Endodermal cell (in vitro differentiated cells): ENCODE results near the gene FAM120B. TPM values are rescaled to one million over a fixed set of nuclear protein-coding genes. Genes with fewer than 3 reads are reported as not detected.

Experiments used
- DNase-seq: peaks from one replicate; pipeline ENCODE4 v3.0.0-alpha.2; 2017
- H3K27ac ChIP-seq: 2 replicates; pipeline ENCODE4 v1.5.1; 2013; ENCODE audit warnings: mild to moderate bottlenecking, low read depth, low read length, moderate library complexity
- H3K27me3 ChIP-seq: 2 replicates; pipeline ENCODE4 v1.6.1; 2013; ENCODE audit warnings: mild to moderate bottlenecking, low read length, moderate library complexity; ENCODE audit not compliant: insufficient read depth, control insufficient read depth, poor library complexity, severe bottlenecking
- H3K36me3 ChIP-seq: 2 replicates; pipeline ENCODE4 v1.7.0; 2013; ENCODE audit warnings: mild to moderate bottlenecking, low read length, moderate library complexity; ENCODE audit not compliant: control insufficient read depth, insufficient read depth
- H3K4me1 ChIP-seq: one replicate; pipeline ENCODE4 v1.7.0; 2013; ENCODE audit warnings: low read length; ENCODE audit not compliant: control insufficient read depth, insufficient read depth
- H3K4me3 ChIP-seq: 2 replicates; pipeline ENCODE4 v1.5.1; 2013; ENCODE audit warnings: mild to moderate bottlenecking, low read length, moderate library complexity
- H3K9ac ChIP-seq: 2 replicates; pipeline ENCODE4 v1.6.1; 2013; ENCODE audit warnings: mild to moderate bottlenecking, low read length, moderate library complexity; ENCODE audit not compliant: poor library complexity, severe bottlenecking; ENCODE audit errors: extremely low read depth
- H3K9me3 ChIP-seq: 2 replicates; pipeline ENCODE4 v1.6.1; 2013; ENCODE audit warnings: mild to moderate bottlenecking, low read length, moderate library complexity; ENCODE audit not compliant: control insufficient read depth
- H3K27ac Mint-ChIP-seq: 2 replicates; pipeline ENCODE4 v1.8.0; 2020; ENCODE audit warnings: mixed read lengths
- H3K27me3 Mint-ChIP-seq: 2 replicates; pipeline ENCODE4 v1.8.0; 2021; ENCODE audit warnings: mild to moderate bottlenecking, mixed read lengths; ENCODE audit not compliant: insufficient read depth
- H3K36me3 Mint-ChIP-seq: 2 replicates; pipeline ENCODE4 v1.8.0; 2020; ENCODE audit warnings: low read depth, mixed read lengths
- H3K4me1 Mint-ChIP-seq: 2 replicates; pipeline ENCODE4 v1.8.0; 2020; ENCODE audit warnings: mixed read lengths
- H3K4me3 Mint-ChIP-seq: 2 replicates; pipeline ENCODE4 v1.8.0; 2020; ENCODE audit warnings: mild to moderate bottlenecking, moderate library complexity, mixed read lengths
- H3K9me3 Mint-ChIP-seq: 2 replicates; pipeline ENCODE4 v1.8.0; 2020; ENCODE audit warnings: mild to moderate bottlenecking, mixed read lengths
- CTCF ChIP-seq: fragments of 200-600 bp; sonication (generic); conservative IDR thresholded peaks from 2 replicates; pipeline ENCODE4 v1.5.0; 2021; ENCODE audit warnings: antibody characterized with exemption, mild to moderate bottlenecking
- WGBS, 2 experiments: methylation state at CpG; one replicate each; pipeline versions ENCODE4 v1.1.5 to v1.1.7; 2013; ENCODE audit warnings: missing lambda C conversion rate in 2 of 2, mixed read lengths in 1 of 2; ENCODE audit not compliant: insufficient coverage in 1 of 2, insufficient read length in 1 of 2; 5-methylcytosine and 5-hydroxymethylcytosine counted together
- total RNA-seq, 2 donors: library from RNA; stranded (reverse); fragmentation: NEBNext Ultra II Directional in 1 of 2; extraction: Animal tissue kit (Norgen Biotek cat#: 25700) in 1 of 2; gene quantifications; 2 replicates in 1 of 2; 3 replicates in 1 of 2; pipeline ENCODE4 v1.2.1, GENCODE V29; 2021

The FAM120B gene
- total RNA-seq, 2 donors from 2014 or later: 25.7 to 27.5 TPM

- Mint-ChIP-seq H3K27me3 (peaks cover 8% of the 10 kb centered on the region), H3K36me3 (no peaks in the 10 kb centered on the region), H3K4me3 (no peak overlapping the region), H3K9me3 (no peaks in the 10 kb centered on the region), H3K27ac (no peak overlapping the region), H3K4me1 (peaks cover 15% of the 10 kb centered on the region)
- Histone ChIP-seq H3K9ac (no peak overlapping the region), H3K4me3 (no peak overlapping the region), H3K27ac (no peak overlapping the region), H3K27me3 (no peaks in the 10 kb centered on the region), H3K4me1 (no peaks in the 10 kb centered on the region), H3K36me3 (no peaks in the 10 kb centered on the region), H3K9me3 (no peaks in the 10 kb centered on the region)
- TF ChIP-seq CTCF: no peak
- no peak for DNase-seq
- 92% methylated on average over 25 to 32 of the region's 32 CpGs for WGBS, 2 experiments
Measured at GRCh38 chr6:170261643-170262488, 44.7 kb upstream of the FAM120B start.

GRCh38 chr6:170262489-170263088 lies 44.0 kb upstream of the FAM120B start:
- no peak overlapping the region for H3K9ac ChIP-seq
- no peak for DNase-seq
- WGBS, 2 experiments: 91 to 93% methylated on average over 17 to 22 of the region's 22 CpGs
- no peaks in the 10 kb centered on the region for H3K4me1 ChIP-seq
- no peak overlapping the region for H3K27ac ChIP-seq
- no peak overlapping the region for H3K27ac Mint-ChIP-seq
- no peaks in the 10 kb centered on the region for H3K27me3 ChIP-seq
- peaks cover 8% of the 10 kb centered on the region for H3K27me3 Mint-ChIP-seq
- no peak overlapping the region for H3K4me3 Mint-ChIP-seq
- TF ChIP-seq CTCF: no peak
- peaks cover 15% of the 10 kb centered on the region for H3K4me1 Mint-ChIP-seq
- H3K36me3 Mint-ChIP-seq: no peaks in the 10 kb centered on the region
- H3K9me3 ChIP-seq: no peaks in the 10 kb centered on the region
- no peaks in the 10 kb centered on the region for H3K36me3 ChIP-seq
- H3K9me3 Mint-ChIP-seq: no peaks in the 10 kb centered on the region
- H3K4me3 ChIP-seq: no peak overlapping the region

GRCh38 chr6:170263410-170263809 lies 43.1 kb upstream of the FAM120B start:
- no peaks in the 10 kb centered on the region for H3K9me3 Mint-ChIP-seq
- no peak overlapping the region for H3K4me3 Mint-ChIP-seq
- H3K4me1 Mint-ChIP-seq: peaks cover 23% of the 10 kb centered on the region
- peaks cover 9% of the 10 kb centered on the region for H3K27me3 Mint-ChIP-seq
- TF ChIP-seq CTCF: no peak
- H3K4me3 ChIP-seq: no peak overlapping the region
- H3K36me3 Mint-ChIP-seq: no peaks in the 10 kb centered on the region
- H3K27me3 ChIP-seq: no peaks in the 10 kb centered on the region
- H3K27ac ChIP-seq: no peak overlapping the region
- no peak for DNase-seq
- H3K27ac Mint-ChIP-seq: no peak overlapping the region
- no peaks in the 10 kb centered on the region for H3K36me3 ChIP-seq
- no peaks in the 10 kb centered on the region for H3K4me1 ChIP-seq
- WGBS, 2 experiments: 88 to 100% methylated on average over 1 to 8 of the region's 8 CpGs
- H3K9me3 ChIP-seq: no peaks in the 10 kb centered on the region
- H3K9ac ChIP-seq: no peak overlapping the region
